HFF-Myc (cell line): ENCODE results near the gene PGAM5.
"Not testable (repeated sequence)": the region's sequence is repeated elsewhere in the genome, so short reads cannot be mapped to it uniquely, and the experiment has no call there.

Experiments used
- DNase-seq: peaks from one replicate; pipeline ENCODE4 v3.0.0-alpha.2; 2011; ENCODE audit warnings: low read depth; ENCODE audit errors: extremely low read depth
- H3K4me3 ChIP-seq: replicated peaks from 2 replicates; pipeline ENCODE4 v1.5.1; 2011; ENCODE audit warnings: low read depth, mild to moderate bottlenecking, control low read depth, low read length
- TF ChIP-seq, protein P1 (sequence below): IDR thresholded peaks from 2 replicates; pipeline ENCODE4 v1.5.1; 2012; ENCODE audit warnings: mild to moderate bottlenecking, low read depth, low read length, control low read depth; ENCODE audit errors: missing control alignments

PGAM5 gene

DNA sequence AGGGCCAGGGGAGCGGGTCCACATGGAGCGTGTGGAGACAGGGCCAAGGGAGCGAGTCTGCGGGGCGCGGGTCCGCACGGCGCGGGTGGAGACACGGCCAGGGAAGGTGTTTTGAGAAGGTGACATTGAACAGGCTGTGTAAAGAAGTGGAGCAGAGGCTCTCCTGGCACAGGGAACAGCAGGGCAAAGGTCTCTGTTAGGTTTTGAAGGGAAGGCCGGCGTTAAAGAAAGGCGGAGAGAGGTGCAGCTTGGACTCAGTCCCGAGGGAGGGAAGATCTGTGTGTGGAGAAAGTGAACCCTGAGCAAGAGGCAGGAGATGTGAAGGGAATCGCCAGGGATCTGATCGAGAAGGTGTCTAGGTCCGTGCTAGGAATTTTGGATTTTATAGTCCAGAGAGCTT, 21.4 kb upstream of the PGAM5 start:
- peak overlapping the region; percentile 19 for H3K4me3 ChIP-seq
- no peak for DNase-seq
- TF ChIP-seq, protein P1, sequence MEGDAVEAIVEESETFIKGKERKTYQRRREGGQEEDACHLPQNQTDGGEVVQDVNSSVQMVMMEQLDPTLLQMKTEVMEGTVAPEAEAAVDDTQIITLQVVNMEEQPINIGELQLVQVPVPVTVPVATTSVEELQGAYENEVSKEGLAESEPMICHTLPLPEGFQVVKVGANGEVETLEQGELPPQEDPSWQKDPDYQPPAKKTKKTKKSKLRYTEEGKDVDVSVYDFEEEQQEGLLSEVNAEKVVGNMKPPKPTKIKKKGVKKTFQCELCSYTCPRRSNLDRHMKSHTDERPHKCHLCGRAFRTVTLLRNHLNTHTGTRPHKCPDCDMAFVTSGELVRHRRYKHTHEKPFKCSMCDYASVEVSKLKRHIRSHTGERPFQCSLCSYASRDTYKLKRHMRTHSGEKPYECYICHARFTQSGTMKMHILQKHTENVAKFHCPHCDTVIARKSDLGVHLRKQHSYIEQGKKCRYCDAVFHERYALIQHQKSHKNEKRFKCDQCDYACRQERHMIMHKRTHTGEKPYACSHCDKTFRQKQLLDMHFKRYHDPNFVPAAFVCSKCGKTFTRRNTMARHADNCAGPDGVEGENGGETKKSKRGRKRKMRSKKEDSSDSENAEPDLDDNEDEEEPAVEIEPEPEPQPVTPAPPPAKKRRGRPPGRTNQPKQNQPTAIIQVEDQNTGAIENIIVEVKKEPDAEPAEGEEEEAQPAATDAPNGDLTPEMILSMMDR, result no peak

DNA sequence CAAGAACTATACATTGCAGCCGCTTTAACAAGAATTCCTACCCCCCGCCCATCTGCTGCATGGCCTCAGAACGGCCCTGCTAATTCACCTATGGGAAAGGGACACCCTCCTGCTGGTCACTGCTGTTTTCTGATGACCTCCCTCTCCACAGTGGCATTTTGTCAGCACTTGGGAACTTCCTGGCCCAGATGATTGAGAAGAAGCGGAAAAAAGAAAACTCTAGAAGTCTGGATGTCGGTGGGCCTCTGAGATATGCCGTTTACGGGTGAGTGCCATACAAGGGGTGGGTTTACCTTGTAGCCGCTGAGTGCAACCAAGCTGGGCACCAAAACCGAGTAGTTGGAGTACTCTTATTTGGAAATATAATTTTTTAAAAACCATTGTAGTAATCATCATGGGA, 20.5 kb upstream of the PGAM5 start:
- TF ChIP-seq, protein P1, result no peak
- no peak overlapping the region for H3K4me3 ChIP-seq
- no peak for DNase-seq

DNA sequence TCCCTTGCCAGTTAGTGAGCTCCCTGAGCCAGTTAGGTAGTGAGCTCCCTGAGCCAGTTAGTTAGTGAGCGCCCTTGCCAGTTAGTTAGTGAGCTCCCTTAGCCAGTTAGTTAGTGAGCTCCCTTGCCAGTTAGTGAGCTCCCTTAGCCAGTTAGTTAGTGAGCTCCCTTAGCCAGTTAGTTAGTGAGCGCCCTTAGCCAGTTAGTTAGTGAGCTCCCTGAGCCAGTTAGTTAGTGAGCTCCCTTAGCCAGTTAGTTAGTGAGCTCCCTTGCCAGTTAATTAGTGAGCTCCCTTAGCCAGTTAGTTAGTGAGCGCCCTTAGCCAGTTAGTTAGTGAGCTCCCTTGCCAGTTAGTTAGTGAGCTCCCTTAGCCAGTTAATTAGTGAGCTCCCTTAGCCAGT, 18.6 kb upstream of the PGAM5 start:
- DNase-seq, H3K4me3 ChIP-seq: not testable (repeated sequence)

DNA sequence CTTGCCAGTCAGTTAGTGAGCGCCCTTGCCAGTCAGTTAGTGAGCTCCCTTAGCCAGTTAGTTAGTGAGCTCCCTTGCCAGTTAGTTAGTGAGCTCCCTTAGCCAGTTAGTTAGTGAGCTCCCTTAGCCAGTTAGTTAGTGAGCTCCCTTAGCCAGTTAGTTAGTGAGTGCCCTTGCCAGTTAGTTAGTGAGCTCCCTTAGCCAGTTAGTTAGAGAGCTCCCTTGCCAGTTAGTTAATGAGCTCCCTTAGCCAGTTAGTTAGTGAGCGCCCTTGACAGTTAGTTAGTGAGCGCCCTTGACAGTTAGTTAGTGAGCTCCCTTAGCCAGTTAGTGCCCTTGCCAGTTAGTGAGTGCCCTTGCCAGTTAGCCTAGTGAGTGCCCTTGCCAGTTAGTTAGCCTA, 15.8 kb upstream of the PGAM5 start:
- H3K4me3 ChIP-seq, DNase-seq: not testable (repeated sequence)

DNA sequence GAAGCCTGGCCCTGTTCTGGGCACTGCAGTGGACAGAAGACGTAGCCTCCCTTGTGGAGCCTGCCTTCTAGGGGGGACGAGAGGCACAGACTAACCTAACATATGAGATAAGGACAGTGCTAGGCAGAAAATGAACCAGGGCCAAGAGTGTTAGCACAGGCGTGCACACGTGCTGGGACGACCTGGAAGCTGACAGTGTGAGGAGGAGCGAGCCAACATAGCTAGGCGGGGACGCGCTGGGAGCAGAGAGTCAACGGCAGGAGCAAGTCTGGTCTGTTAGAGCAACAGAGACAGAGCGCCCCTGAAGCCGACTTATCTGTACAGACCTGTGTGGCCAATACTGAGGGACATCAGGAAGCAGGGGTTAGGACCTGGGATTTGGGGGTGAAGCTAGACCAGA, 15.2 kb upstream of the PGAM5 start:
- no peak overlapping the region for H3K4me3 ChIP-seq
- no peak for DNase-seq
- TF ChIP-seq, protein P1, result no peak

DNA sequence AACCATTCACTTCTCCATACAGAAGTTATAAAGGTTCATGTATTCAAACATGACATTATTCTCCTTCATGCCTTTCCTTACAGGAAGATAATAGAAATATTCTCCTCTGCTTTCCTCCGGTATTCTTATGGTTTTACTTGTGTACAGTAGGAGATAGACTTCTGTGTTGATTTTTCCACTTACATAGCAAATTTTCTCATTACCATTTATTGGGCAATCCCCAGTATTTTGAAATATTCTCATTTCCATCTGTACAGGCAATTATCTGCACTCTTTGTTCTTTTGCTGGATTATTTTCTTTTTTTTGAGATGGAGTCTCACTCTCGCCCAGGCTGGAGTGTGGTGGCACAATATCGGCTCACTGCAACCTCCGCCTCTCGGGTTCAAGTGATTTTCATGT, 12.3 kb upstream of the PGAM5 start:
- TF ChIP-seq, protein P1, result no peak
- no peak overlapping the region for H3K4me3 ChIP-seq
- DNase-seq, result no peak

DNA sequence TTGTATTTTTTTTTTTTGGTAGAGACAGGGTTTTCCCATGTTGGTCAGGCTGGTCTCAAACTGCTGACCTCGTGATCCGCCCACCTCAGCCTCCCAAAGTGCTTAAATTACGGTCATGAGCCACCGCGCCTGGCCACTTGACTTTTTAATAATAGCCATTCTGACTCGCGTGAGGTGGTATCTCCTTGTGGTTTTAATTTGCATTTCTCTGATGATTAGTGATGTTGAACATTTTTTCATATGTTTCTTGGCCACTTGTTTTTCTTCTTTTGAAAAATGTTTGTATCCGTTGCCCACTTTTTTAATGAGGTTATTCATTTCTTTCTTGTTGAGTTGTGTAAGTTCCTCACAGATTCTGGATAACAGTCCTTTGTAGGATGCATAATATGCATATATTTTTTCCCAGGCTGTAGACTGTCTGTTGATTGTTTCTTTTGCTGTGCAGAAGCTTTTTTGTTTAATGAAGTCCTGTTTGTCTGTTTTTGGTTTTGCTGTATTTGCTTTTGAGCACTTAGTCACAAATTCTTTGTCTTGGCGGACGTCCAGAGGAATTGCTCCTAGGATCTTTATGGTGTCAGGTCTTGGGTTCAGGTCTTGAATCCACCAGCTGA, 10.3 kb upstream of the PGAM5 start:
- TF ChIP-seq, protein P1, result no peak
- peak; percentile 42 for DNase-seq
- H3K4me3 ChIP-seq, result no peak overlapping the region

DNA sequence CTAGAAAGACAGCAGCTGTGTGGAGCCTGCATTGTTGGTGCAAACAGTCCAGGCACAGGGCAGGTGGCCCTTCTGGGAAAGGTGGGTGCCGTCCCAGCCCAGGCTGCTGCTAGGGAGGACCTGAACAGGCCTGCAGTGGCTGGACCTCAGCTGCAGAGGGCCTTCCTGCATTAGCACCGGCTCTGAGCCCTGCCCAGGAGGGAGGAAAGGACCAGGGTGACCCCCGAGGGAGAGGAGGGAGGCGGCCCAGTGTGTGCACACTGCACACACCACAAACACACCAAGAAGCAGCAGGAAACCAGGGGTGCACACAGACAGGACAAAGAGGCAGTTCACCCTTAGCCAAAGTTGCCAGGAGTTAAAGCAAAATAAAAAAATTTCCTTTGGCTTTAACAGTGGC, 8.0 kb upstream of the PGAM5 start:
- no peak for DNase-seq
- H3K4me3 ChIP-seq, result no peak overlapping the region
- TF ChIP-seq, protein P1, result no peak
